ENCODE data around the gene DES. TPM values are rescaled to one million over a fixed set of nuclear protein-coding genes. Genes with fewer than 3 reads are reported as not detected.
A peak's percentile ranks its signal among the peaks of the same experiment; 100 is the strongest.

DES gene
- total and polyA plus RNA-seq, 2 donors from 2014 or later: 30.0 to 74.2 TPM

DNA sequence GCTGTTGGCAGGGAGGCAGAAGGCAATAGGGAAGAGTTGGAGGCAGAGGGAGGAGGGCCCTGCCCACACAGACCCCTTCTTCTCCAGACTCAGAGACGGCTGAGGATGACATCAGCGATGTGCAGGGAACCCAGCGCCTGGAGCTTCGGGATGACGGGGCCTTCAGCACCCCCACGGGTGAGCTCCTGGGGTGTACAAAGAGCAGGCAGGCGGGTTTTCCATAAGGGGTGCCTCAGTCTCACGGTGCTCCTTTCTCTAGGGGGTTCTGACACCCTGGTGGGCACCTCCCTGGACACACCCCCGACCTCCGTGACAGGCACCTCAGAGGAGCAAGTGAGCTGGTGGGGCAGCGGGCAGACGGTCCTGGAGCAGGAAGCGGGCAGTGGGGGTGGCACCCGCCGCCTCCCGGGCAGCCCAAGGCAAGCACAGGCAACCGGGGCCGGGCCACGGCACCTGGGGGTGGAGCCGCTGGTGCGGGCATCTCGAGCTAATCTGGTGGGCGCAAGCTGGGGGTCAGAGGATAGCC is 26.5 kb downstream of the DES start:
- no peaks in the 10 kb centered on the region for H3K27me3 ChIP-seq (ENCODE audit: control insufficient read depth, insufficient read depth, low read length)
- intact Hi-C loops (cut with DNase I): no loop called here
- H3K9me3 ChIP-seq (ENCODE audit: control insufficient read depth in 2 of 3, insufficient read depth in 1 of 3, low read length in 3 of 3): no peaks in the 10 kb centered on the region
- H3K9ac ChIP-seq (ENCODE audit: low read length in 3 of 3): no peak overlapping the region
- peaks cover 0 to 2% (median 0%) of the 10 kb centered on the region in 3 donors for H3K4me1 ChIP-seq (ENCODE audit: control insufficient read depth in 2 of 3, insufficient read depth in 2 of 3, low read depth in 1 of 3, low read length in 3 of 3)
- DNase-seq (peak in 1 of 5 donors; percentile 72), FAIRE-seq (no peak)
- H3K27ac ChIP-seq (ENCODE audit: low read depth in 2 of 2, low read length in 2 of 2): no peak overlapping the region
- no peak overlapping the region for H3K4me3 ChIP-seq (ENCODE audit: low read length in 3 of 3)
- no peaks in the 10 kb centered on the region for H3K36me3 ChIP-seq (ENCODE audit: control insufficient read depth in 2 of 3, insufficient read depth in 3 of 3, low read length in 3 of 3)
- TF ChIP-seq, protein P1, sequence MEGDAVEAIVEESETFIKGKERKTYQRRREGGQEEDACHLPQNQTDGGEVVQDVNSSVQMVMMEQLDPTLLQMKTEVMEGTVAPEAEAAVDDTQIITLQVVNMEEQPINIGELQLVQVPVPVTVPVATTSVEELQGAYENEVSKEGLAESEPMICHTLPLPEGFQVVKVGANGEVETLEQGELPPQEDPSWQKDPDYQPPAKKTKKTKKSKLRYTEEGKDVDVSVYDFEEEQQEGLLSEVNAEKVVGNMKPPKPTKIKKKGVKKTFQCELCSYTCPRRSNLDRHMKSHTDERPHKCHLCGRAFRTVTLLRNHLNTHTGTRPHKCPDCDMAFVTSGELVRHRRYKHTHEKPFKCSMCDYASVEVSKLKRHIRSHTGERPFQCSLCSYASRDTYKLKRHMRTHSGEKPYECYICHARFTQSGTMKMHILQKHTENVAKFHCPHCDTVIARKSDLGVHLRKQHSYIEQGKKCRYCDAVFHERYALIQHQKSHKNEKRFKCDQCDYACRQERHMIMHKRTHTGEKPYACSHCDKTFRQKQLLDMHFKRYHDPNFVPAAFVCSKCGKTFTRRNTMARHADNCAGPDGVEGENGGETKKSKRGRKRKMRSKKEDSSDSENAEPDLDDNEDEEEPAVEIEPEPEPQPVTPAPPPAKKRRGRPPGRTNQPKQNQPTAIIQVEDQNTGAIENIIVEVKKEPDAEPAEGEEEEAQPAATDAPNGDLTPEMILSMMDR (IDR thresholded peaks at IDR 0.05; ENCODE audit: borderline replicate concordance, extremely low read depth, insufficient read depth): no peak

DNA sequence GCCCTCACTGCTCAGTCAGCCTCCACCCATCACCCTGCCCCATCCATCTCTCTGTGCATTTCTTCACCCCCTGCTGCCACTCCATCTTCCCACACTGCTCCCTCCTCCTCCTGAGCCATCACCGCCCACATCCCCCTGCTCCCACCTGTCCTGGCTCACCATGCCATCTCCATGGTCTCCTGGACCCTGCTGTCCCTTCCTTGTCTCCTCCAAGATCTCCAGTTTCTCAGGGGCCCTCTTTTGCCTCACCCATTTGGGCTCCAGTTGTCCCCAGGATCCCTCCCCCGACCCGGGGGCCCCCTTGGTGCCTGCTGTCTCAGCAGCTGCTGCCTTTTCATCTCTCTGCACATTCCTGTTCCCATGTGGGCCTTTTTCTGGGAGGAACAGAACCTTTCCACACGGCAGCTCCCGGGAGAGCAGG is 27.1 kb downstream of the DES start:
- no peaks in the 10 kb centered on the region for H3K27me3 ChIP-seq (ENCODE audit: control insufficient read depth, insufficient read depth, low read length)
- FAIRE-seq: no peak
- TF ChIP-seq, protein P1 (IDR thresholded peaks at IDR 0.05; ENCODE audit: borderline replicate concordance, extremely low read depth, insufficient read depth): no peak
- peaks cover 0 to 2% (median 0%) of the 10 kb centered on the region in 3 donors for H3K4me1 ChIP-seq (ENCODE audit: control insufficient read depth in 2 of 3, insufficient read depth in 2 of 3, low read depth in 1 of 3, low read length in 3 of 3)
- H3K9me3 ChIP-seq (ENCODE audit: control insufficient read depth in 2 of 3, insufficient read depth in 1 of 3, low read length in 3 of 3): no peaks in the 10 kb centered on the region
- H3K4me3 ChIP-seq (ENCODE audit: low read length in 3 of 3): no peak overlapping the region
- intact Hi-C loops (cut with DNase I): no loop called here
- no peak overlapping the region for H3K9ac ChIP-seq (ENCODE audit: low read length in 3 of 3)
- DNase-seq: no peak
- no peaks in the 10 kb centered on the region for H3K36me3 ChIP-seq (ENCODE audit: control insufficient read depth in 2 of 3, insufficient read depth in 3 of 3, low read length in 3 of 3)
- no peak overlapping the region for H3K27ac ChIP-seq (ENCODE audit: low read depth in 2 of 2, low read length in 2 of 2)

DNA sequence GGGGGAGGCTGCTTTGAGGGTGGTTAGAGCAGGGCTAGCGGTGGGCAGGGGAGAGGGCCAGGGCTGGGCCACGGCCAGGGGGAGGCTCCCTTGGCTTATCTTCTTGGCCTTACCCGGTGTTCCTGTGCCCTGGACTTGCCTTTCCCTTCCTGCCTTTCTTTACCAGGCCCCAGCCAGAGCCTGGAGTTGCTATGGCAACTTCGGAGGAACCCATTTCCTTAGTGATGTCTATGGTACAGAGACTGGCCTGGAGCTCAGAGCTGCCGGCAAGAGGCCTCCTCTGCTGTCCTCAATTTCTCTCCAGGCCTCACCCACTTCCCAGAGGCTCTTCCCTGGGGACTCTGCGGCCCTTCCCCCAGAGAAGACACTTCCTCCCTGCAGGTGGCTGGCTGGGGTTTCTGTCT is 27.9 kb downstream of the DES start:
- Histone ChIP-seq H3K4me1 (ENCODE audit: control insufficient read depth in 2 of 3, insufficient read depth in 2 of 3, low read depth in 1 of 3, low read length in 3 of 3) (peaks cover 0 to 2% (median 0%) of the 10 kb centered on the region in 3 donors), H3K27me3 (ENCODE audit: control insufficient read depth, insufficient read depth, low read length) (no peaks in the 10 kb centered on the region), H3K9ac (ENCODE audit: low read length in 3 of 3) (no peak overlapping the region), H3K27ac (ENCODE audit: low read depth in 2 of 2, low read length in 2 of 2) (no peak overlapping the region), H3K9me3 (ENCODE audit: control insufficient read depth in 2 of 3, insufficient read depth in 1 of 3, low read length in 3 of 3) (no peaks in the 10 kb centered on the region), H3K36me3 (ENCODE audit: control insufficient read depth in 2 of 3, insufficient read depth in 3 of 3, low read length in 3 of 3) (no peaks in the 10 kb centered on the region), H3K4me3 (ENCODE audit: low read length in 3 of 3) (no peak overlapping the region)
- intact Hi-C loops (cut with DNase I): no loop called here
- TF ChIP-seq, protein P1 (IDR thresholded peaks at IDR 0.05; ENCODE audit: borderline replicate concordance, extremely low read depth, insufficient read depth): no peak
- no peak for FAIRE-seq
- DNase-seq: peak in 1 of 5 donors; percentile 60

DNA sequence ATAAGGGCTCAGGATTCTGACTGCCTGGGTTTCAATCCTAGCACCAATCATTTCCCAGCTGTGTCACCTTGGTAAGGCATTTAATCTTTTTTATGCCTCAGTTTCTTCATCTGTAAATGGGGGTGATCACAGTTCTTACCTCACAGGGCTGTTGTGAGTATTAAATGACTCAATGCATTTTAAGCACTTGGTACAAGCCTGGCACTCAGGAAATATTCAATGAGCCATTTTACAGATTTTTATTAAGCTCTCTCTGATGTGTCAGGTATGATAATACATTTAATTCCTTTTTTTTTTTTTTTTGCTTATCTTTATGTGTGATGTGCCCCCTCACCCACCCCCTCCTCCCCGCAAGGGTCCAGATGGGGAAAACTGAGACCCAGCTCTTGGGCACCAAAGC is 28.5 kb downstream of the DES start:
- no peaks in the 10 kb centered on the region for H3K4me1 ChIP-seq (ENCODE audit: control insufficient read depth in 2 of 3, insufficient read depth in 2 of 3, low read depth in 1 of 3, low read length in 3 of 3)
- intact Hi-C loops (cut with DNase I): no loop called here
- DNase-seq: no peak
- FAIRE-seq: no peak
- TF ChIP-seq, protein P1 (IDR thresholded peaks at IDR 0.05; ENCODE audit: borderline replicate concordance, extremely low read depth, insufficient read depth): no peak
- H3K27me3 ChIP-seq (ENCODE audit: control insufficient read depth, insufficient read depth, low read length): no peaks in the 10 kb centered on the region
- no peak overlapping the region for H3K9ac ChIP-seq (ENCODE audit: low read length in 3 of 3)
- no peak overlapping the region for H3K27ac ChIP-seq (ENCODE audit: low read depth in 2 of 2, low read length in 2 of 2)
- H3K36me3 ChIP-seq (ENCODE audit: control insufficient read depth in 2 of 3, insufficient read depth in 3 of 3, low read length in 3 of 3): no peaks in the 10 kb centered on the region
- no peaks in the 10 kb centered on the region for H3K9me3 ChIP-seq (ENCODE audit: control insufficient read depth in 2 of 3, insufficient read depth in 1 of 3, low read length in 3 of 3)
- no peak overlapping the region for H3K4me3 ChIP-seq (ENCODE audit: low read length in 3 of 3)

Data from kidney (tissue), 14 donors.